Stimulated activated CD8-positive, alpha-beta memory T cell treated with anti-CD3 and anti-CD28 coated beads, Interleukin-4, amount 100 ng/mL, for 4 hours (primary cell): ENCODE data around the gene STK32C.
A peak's percentile ranks its signal among the peaks of the same experiment; 100 is the strongest.

ENCODE experiments used
- DNase-seq, 2 donors: peaks; one replicate each; pipeline ENCODE4 v3.0.0-alpha.2; 2020; ENCODE audit warnings: low read depth in 2 of 2, low spot score in 1 of 2

Gene STK32C

GRCh38 chr10:132307823-132308586 is at the start of gene STK32C:
Gene STK32C, minus strand, starts transcription at chr10:132307950. Its CDS starts 117 bp downstream, at chr10:132307833.
- DNase-seq = peak; percentile 82 to 83

DNA sequence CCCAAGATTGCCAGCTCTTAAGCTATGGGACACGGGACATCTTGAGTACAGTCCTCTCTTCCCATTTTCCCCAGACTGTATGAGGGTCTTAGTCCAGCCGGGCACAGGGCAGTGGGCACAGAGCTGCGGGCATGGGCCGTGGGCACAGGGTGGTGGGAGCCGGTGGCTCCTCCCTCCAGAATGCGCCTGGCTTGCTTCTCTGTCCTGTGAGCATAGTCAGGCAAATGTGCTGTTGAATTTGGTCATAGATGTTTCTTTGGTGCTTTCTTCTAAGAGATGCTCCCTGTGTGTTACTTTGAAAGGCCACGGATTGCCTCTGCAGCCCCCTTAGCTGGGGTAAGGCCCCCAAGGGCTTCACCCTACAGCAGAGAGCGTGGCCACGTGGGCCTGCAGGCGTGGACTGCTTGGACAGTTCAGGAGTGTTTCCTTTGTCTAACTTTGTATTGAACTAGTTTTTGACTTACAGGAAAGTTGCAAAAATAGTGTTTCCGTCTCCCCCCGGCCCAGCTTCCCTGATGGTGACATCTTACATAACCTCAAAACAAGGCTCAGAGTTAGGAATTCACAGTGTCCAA is 49.0 kb upstream of the STK32C start:
- DNase-seq = no peak

DNA sequence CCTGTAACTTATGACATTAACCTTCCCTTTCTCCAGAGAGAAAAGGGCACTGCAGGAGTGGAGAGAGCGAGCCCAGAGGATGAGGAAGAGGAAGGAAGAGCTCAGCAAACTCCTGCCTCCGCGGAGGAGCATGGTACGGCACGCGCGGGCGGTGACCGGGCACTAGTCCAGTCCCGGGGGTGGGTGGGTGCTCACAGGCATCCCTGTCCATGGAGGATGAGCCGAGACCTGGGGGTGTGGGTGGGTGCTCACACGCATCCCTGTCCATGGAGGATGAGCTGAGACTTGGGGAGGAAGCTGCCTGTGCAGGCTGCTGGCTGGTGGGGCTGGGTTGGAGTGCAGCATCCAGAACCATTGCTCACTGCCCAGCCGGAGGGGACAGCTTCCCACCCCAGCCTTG is 48.0 kb upstream of the STK32C start:
- DNase-seq = no peak

DNA sequence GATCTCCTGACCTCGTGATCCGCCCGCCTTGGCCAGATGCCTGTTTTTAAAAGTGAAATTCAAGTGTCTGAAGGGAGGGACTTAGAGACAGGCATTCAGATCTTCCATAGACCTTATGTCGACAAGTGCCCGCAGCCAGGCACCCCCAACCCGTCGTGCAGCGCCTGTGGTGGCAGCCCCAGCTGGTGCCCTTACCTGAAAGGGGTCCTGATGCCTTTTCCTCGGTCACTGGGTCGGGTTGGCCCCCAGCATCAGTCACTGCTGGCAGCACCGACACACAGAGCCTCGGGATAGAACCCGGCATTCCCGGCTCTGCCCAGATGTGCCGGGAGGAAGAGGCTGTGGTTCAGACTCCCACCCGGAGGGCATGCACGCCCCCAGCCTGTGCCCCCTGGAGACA is 47.5 kb upstream of the STK32C start:
- no peak for DNase-seq

DNA sequence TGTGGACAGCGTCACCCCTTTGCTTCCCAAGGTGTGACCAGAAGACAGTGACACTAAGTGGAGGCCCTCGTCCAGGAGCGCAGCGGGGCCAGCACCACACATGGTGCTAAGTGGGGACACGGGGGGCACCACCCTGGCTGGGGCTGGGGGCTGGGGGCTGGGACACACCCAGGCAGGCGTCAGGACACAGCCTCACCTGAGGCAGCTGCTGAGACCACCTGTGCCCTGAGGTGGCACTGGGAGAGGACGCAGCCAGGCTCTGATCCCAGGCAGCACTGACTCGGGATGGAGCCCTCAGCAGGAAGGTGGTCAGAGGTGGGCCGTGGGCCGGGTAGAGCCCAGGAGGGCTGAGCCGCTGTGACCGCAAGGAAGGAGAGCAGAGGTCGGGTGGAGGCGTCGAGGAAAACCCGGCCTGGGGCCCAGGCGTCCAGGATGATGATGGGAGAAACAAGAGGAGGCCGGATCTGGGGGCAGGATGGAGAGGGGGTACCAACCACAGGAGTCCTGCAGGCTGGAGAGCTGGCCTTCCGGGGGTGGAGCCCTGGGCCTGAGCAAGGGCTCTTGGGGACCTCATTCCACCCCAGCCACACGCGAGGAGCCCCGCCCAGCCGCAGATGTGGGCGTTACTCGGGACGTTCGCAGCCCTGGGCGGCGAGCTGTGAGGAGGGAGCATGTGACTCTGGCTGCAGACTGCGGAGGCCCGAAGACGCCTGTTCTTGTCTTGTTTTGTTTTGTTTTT is 46.8 kb upstream of the STK32C start:
- DNase-seq = no peak

GRCh38 chr10:132353456-132354355 is 46.0 kb upstream of the STK32C start:
- no peak for DNase-seq

- peak; percentile 47 to 67 for DNase-seq
Measured at GRCh38 chr10:132352462-132353308, 44.9 kb upstream of the STK32C start.

GRCh38 chr10:132351611-132352010 is 43.9 kb upstream of the STK32C start:
- DNase-seq = no peak

DNA sequence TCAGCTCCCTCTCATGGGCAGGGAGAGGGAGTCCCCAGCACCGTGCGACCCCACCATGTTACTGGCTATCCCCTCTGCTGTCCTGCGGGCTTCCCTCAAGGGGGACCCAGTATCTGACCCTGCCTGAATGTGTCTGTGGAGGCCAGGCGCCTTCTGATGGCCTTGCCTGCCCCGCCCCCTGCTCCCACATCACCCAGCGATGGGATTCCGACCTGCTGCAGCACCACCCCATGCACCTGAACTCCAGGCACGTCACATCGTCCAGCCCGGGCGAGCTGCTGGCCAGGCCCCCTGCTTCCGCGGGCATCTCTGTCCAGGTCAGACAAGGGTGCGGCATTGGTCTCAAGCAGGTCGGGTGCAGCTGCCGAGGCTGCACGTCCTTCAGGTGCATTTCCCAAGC is 43.2 kb upstream of the STK32C start:
- no peak for DNase-seq

DNA sequence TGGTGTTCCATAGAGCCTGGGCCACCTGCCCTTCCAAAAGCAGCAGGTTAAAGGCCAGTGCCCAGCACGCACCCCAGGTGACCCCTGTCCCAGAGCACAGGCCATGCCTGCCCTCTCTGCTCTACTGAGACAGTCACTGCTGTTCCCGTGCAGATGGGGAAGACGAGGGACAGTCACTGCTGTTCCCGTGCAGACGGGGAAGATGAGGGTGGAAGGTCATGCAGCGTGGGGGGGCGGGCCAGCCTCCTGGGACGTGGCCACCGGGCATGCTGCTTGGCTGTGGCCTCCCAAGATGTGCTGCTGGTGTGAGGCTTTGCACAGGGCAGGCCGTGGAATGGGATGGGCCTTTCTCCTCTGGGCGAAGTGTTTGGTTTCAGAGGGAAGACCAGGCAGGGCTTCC is 42.6 kb upstream of the STK32C start:
- DNase-seq = no peak

DNA sequence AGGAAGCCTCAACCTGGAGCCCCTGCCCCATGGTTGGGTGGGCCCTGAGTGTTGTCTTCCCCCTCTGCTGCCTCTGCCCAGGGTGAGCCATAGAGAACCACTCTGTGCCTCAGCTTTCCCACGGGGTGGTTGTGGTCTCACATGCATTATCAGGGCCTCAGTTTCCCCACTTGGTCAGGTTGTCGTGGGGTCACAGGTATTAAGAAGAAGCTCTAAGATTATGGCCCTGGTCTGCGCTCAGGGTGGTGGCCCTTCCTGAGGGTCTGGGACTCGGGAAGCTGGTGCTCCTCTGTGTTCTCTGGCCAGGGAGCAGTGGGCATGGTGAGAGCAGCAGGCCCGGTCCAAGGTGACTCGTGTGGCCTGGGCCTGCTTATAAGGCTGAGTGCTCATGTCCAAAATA is 42.0 kb upstream of the STK32C start:
- DNase-seq = no peak

DNA sequence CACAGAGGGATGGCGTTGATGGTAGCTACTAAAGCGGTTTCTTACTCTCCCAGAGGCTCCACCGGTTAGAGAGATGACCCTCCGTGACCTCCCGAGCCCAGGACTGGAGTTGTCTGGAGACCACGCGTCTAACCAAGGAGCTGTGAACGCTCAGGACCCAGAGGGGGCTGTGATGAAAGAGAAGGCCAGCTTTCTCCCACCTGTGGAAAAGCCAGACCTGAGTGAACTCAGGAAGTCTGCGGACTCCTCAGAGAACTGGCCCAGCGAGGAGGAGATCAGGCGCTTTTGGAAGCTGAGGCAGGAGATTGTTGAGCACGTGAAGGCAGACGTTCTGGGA is 40.1 kb upstream of the STK32C start:
- DNase-seq = no peak

DNA sequence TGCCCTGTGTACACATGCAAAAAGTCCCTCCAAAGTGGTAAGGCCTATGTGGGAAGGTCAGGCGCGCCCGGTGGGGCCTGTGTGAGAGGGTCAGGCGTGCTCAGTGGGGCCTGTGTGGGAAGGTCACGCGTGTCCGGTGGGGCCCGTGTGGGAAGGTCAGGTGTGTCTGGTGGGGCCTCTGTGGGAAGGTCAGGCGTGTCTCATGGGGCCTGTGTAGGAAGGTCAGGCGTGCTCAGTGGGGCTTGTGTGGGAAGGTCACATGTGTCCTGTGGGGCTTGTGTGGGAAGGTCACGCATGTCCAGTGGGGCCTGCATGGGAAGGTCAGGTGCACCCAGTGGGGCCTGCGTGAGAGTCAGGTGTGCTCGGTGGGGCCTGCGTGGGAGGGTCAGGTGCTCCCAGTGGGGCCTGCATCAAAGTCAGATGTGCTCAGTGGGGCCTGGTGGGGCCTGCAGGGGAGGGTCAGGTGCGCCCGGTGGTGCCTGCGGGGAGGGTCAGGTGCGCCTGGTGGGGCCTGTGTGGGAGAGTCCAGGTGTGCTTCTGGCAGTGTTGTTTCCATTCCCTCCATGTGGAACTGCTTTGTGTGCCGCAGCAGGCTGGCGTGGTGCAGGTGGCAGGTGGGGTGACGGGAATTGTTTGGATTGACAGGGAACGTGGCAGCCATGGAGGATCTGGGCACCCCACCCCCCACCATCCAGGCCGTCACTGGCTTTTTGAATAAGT is 39.6 kb upstream of the STK32C start:
- no peak for DNase-seq

- no peak for DNase-seq
Measured at GRCh38 chr10:132346806-132347205, 39.1 kb upstream of the STK32C start.

DNA sequence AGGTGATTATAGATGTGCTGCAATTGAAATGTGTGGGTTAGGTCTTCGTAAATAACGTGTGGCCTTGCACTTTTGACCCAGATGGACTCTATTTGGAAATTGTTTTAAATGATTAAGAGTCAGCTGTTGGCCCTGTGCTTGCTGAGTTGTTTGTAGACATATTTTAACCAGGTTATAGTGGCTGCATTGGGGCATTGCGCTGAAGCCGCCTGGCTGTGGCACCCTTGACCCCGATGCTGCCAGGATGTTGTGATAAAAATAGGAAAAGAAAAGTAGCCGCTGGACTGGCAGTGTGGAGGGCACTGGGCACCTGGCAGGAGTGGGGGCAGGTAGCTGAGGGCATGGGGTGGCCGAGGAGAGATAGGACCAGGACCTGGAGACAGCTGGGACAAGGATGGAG is 37.6 kb upstream of the STK32C start:
- no peak for DNase-seq

DNA sequence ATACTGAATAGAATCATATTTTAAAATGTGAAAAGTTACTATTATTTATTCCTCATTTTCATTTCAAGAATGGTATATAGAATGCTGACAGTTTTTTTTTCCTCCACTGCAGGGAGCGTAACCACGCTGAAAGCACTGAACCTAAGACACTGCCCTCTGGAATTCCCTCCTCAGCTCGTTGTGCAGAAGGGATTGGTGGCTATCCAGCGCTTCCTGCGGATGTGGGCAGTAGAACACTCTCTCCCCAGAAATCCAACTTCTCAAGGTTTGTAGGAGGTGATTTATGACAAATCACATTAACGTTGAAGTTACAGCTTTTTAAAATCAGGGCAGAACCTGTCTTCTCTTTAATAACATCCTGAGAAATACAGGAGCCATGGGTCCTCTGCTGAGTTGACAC is 36.6 kb upstream of the STK32C start:
- DNase-seq = no peak

- no peak for DNase-seq
Measured at GRCh38 chr10:132342553-132342952, 34.8 kb upstream of the STK32C start.

- DNase-seq = no peak
Measured at GRCh38 chr10:132341781-132342180, 34.0 kb upstream of the STK32C start.

DNA sequence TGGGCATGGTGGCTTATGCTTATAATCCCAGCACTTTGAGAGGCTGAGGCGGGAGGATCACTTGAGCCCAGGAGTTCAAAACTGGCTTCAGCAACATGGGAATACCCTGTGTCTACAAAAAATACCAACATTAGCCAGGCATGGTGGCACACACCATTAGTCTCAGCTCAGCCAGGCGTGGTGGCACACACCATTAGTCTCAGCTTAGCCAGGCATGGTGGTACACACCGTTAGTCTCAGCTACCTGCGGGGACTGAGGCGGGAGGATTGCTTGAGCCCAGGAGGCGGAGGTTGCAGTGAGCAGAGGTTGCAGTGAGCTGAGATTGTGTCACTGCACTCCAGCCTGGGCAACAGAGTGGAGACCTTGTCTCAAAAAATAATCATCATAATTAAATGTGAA is 33.3 kb upstream of the STK32C start:
- DNase-seq = no peak

- no peak for DNase-seq
Measured at GRCh38 chr10:132339276-132339675, 31.5 kb upstream of the STK32C start.
